ENCODE measurements around the gene TBL1X. TPM values are rescaled to one million over a fixed set of nuclear protein-coding genes. Genes with fewer than 3 reads are reported as not detected.

TBL1X gene
- total and polyA plus RNA-seq, 2 of the 8 experiments (the other 6 are each of a cell fraction or from before 2014, with no cell fraction given), result 13.3 to 25.6 TPM

- no peak for TF ChIP-seq SIN3A (conservative IDR thresholded peaks at IDR 0.05 in 1 of 2, IDR thresholded peaks at IDR 0.05 in 1 of 2; ENCODE audit: low read depth in 1 of 2, low read length in 2 of 2)
- no peak for TF ChIP-seq JUND (IDR thresholded peaks at IDR 0.05; ENCODE audit: low read length)
- no peak for TF ChIP-seq GTF2F1 (IDR thresholded peaks at IDR 0.05; ENCODE audit: borderline replicate concordance, low read depth, low read length)
- TF ChIP-seq ATF2 (IDR thresholded peaks at IDR 0.05; ENCODE audit: low read length), result no peak
- no peak for TF ChIP-seq USF2 (IDR thresholded peaks at IDR 0.05; ENCODE audit: low read length)
- TF ChIP-seq ATF3 (IDR thresholded peaks at IDR 0.05; ENCODE audit: insufficient read depth, low read depth, low read length), result no peak
- no peak for TF ChIP-seq MAX (IDR thresholded peaks at IDR 0.05)
- TF ChIP-seq TEAD4 (IDR thresholded peaks at IDR 0.05; ENCODE audit: low read depth, low read length), result no peak
- TF ChIP-seq POLR2AphosphoS5 (IDR thresholded peaks at IDR 0.05; ENCODE audit: low read depth, low read length), result no peak
Measured at GRCh38 chrX:9745417-9746115, 280.7 kb downstream of the TBL1X start (continued).

Data from H1 (cell line).